Brain microvascular endothelial cell (primary cell): Measurements from ENCODE around the gene NPEPL1.

Experiments used
- DNase-seq: peaks from one replicate; pipeline ENCODE4 v3.0.0-alpha.2; 2020
- H3K27ac ChIP-seq: fragments of 250-450 bp; sonication (Bioruptor Pico); 2 replicates; pipeline ENCODE4 v1.5.1; 2020; ENCODE audit warnings: mild to moderate bottlenecking, moderate library complexity
- H3K27me3 ChIP-seq: fragments of 250-450 bp; sonication (Bioruptor Pico); replicated peaks from 2 replicates; pipeline ENCODE4 v1.5.1; 2020; ENCODE audit warnings: mild to moderate bottlenecking
- H3K36me3 ChIP-seq: fragments of 250-450 bp; sonication (Bioruptor Pico); replicated peaks from 2 replicates; pipeline ENCODE4 v1.5.1; 2020; ENCODE audit warnings: mild to moderate bottlenecking
- H3K4me3 ChIP-seq: 2 replicates; pipeline ENCODE4 v1.5.1; 2011; ENCODE audit warnings: low read depth, mild to moderate bottlenecking, control low read depth, low read length, moderate library complexity
- in situ Hi-C: cut with HindIII; loops from 2 replicates; pipeline ENCODE4 v1.10.0; 2017; ENCODE audit warnings: low sequenced_read_pairs, low pct_ligation_motif_present
- TF ChIP-seq, protein P1 (sequence below): IDR thresholded peaks from 2 replicates; pipeline ENCODE4 v1.5.1; 2011; ENCODE audit warnings: low read depth, mild to moderate bottlenecking, moderate library complexity, low read length, control low read depth, inconsistent platforms; ENCODE audit errors: missing control alignments

NPEPL1 gene

DNA sequence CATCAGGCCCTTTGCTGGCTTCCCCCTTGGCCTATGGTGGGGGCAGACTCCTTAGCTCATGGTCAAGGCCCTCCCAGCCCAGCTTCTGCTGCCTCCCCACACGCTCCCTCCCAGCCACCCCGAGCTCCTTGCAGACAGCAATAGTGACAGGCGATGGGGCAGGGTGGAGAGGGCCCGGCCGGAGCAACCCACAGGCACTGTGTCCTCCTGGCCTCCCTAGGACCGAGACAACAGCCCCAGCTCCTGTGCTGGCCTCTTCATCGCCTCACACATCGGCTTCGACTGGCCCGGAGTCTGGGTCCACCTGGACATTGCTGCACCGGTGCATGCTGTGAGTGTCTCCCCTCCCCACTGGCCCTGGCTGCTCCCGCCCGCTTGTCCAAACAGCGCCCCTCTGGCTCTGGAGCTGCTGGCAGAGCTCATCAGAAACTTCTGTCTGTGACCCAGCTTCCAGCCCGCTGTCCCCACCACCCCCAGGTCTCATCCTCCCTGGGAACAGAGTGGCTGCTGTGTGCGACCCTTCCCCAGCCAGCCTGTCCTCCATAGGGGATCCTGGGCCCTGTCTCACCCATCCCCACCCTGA, 21.8 kb downstream of the NPEPL1 start:
- Histone ChIP-seq H3K27me3 (no peaks in the 10 kb centered on the region), H3K36me3 (no peaks in the 10 kb centered on the region), H3K4me3 (no peak overlapping the region), H3K27ac (no peak overlapping the region)
- in situ Hi-C loops = no loop called here
- no peak for DNase-seq
- TF ChIP-seq, protein P1, sequence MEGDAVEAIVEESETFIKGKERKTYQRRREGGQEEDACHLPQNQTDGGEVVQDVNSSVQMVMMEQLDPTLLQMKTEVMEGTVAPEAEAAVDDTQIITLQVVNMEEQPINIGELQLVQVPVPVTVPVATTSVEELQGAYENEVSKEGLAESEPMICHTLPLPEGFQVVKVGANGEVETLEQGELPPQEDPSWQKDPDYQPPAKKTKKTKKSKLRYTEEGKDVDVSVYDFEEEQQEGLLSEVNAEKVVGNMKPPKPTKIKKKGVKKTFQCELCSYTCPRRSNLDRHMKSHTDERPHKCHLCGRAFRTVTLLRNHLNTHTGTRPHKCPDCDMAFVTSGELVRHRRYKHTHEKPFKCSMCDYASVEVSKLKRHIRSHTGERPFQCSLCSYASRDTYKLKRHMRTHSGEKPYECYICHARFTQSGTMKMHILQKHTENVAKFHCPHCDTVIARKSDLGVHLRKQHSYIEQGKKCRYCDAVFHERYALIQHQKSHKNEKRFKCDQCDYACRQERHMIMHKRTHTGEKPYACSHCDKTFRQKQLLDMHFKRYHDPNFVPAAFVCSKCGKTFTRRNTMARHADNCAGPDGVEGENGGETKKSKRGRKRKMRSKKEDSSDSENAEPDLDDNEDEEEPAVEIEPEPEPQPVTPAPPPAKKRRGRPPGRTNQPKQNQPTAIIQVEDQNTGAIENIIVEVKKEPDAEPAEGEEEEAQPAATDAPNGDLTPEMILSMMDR = no peak

DNA sequence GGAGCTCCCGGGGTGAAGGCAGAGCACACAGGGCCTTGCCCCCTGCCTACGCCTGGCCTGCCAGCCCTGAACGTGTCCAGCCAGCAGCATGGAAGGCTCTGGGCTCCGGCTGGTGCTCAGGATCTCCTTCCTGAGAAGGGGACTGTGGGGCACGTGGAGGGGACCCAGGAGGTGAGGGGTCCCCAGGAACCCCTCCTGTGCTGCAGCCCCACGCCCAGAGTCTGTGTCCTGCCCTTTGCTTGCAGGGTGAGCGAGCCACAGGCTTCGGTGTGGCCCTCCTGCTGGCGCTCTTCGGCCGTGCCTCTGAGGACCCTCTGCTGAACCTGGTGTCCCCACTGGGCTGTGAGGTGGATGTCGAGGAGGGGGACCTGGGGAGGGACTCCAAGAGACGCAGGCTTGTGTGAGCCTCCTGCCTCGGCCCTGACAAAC, 22.3 kb downstream of the NPEPL1 start:
- H3K4me3 ChIP-seq = no peak overlapping the region
- H3K36me3 ChIP-seq = no peaks in the 10 kb centered on the region
- TF ChIP-seq, protein P1 = no peak
- H3K27ac ChIP-seq = no peak overlapping the region
- H3K27me3 ChIP-seq = no peaks in the 10 kb centered on the region
- no peak for DNase-seq
- in situ Hi-C loops = no loop called here

DNA sequence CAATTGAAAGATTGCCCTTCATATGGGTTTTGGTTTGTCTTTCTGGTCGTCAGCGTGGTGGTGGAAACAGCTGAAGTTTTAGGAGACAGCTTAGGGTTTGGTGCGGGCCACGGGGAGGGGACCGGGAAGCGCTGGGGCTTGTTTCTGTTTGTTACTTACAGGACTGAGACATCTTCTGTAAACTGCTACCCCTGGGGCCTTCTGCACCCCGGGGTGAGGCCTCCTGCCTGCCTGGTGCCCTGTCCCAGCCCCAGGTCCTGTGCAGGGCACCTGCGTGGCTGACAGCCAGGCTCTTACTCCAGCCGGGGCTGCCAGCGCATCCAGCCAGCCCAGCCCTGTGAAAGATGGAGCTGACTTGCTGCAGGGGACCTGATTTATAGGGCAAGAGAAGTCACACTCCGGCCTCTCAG, 22.8 kb downstream of the NPEPL1 start:
- DNase-seq = no peak
- H3K27me3 ChIP-seq = no peaks in the 10 kb centered on the region
- in situ Hi-C loops = no loop called here
- H3K36me3 ChIP-seq = no peaks in the 10 kb centered on the region
- no peak overlapping the region for H3K27ac ChIP-seq
- no peak overlapping the region for H3K4me3 ChIP-seq
- TF ChIP-seq, protein P1 = no peak

DNA sequence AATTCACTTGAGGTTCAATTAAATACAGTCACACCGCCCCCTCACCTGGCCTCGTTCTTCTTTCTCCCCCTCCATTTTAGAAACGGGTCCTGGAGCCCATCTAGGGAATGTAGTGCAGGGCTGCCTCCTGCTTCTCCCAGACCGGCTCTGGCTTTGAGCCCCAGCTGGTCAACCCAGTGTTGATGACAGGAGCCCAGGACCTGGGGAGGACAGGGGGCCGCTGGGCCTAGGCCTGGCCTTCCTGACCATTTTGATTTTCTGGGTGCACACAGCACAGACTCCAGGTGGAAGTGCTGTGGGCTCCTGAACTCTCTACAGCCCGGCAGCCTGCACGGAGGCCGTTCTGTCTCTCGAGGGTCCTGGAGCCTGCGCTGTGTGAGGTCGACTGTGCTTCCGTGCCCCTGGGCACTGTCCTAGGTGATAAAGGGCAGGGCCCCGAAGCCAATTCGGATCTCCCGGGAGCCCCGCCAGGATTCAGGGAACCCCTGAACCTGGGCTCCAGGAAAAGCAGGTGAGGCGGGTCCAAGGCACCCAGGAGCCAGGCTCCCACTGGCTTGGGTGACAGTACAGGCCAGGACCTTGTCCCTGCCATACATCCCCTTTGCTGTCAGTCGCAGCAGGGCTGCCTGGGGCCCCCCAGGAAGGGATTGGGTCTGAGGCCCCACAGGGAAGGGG, 23.3 kb downstream of the NPEPL1 start:
- Histone ChIP-seq H3K27me3 (no peaks in the 10 kb centered on the region), H3K36me3 (no peaks in the 10 kb centered on the region), H3K4me3 (no peak overlapping the region), H3K27ac (no peak overlapping the region)
- TF ChIP-seq, protein P1 = no peak
- DNase-seq = no peak
- in situ Hi-C loops = no loop called here

DNA sequence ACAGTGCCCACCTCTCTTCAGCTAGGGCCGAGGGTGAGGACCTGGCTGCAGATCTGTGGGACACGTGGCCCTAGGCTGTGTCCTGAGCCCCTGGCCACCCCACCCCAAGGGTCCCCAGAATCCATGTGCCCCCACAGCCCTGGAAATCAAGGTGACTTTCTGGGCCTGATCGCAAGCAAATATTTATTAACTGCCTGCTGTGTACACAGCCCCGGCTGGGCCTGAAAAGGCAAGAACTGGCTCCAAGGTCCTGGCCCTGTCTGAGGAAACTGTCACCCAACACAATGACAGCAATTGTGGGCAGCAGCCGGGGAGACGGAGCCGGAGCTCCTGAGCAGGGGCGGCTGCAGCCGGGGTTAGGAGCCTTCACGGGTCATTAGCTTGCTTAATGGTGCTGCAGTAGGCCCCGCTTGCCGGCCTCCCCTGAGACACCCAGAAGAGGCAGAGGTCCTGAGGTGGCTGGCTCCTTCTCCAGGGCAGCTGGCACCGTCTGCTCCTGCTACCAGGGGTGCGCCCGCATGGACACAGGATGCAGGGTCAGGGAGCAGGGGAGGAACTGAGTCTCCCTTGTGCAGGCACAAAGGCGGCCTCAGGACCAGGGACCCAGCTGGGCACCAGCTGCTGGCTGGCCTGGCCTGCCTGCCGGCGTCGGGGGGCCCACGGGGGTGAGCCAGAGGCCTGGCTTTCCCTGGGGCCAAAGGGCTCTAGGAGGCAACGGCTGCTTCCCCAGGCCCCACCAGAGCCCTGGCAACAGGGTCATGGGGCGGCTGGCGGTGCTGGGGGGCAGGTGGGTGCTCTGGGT, 24.1 kb downstream of the NPEPL1 start:
- no peaks in the 10 kb centered on the region for H3K36me3 ChIP-seq
- TF ChIP-seq, protein P1 = no peak
- H3K27ac ChIP-seq = no peak overlapping the region
- in situ Hi-C loops = no loop called here
- DNase-seq = no peak
- no peak overlapping the region for H3K4me3 ChIP-seq
- no peaks in the 10 kb centered on the region for H3K27me3 ChIP-seq
